Hepatocyte (in vitro differentiated cells): ENCODE measurements around the gene CDH22. TPM values are rescaled to one million over a fixed set of nuclear protein-coding genes. Genes with fewer than 3 reads are reported as not detected.

Experiments used
- DNase-seq: peaks from one replicate; pipeline ENCODE4 v3.0.0-alpha.2; 2016; ENCODE audit warnings: low spot score
- H2AFZ ChIP-seq: fragments of 200-600 bp; sonication (generic); 2 replicates; pipeline ENCODE4 v1.6.0; 2016; ENCODE audit warnings: antibody characterized with exemption, mild to moderate bottlenecking
- H3K27ac ChIP-seq: fragments of 200-600 bp; sonication (generic); 2 replicates; pipeline ENCODE4 v1.5.1; 2016; ENCODE audit warnings: mild to moderate bottlenecking
- H3K27me3 ChIP-seq: fragments of 200-600 bp; sonication (generic); 2 replicates; pipeline ENCODE4 v1.6.1; 2016
- H3K36me3 ChIP-seq: fragments of 200-600 bp; sonication (generic); replicated peaks from 2 replicates; pipeline ENCODE4 v1.5.1; 2016; ENCODE audit warnings: low read depth; ENCODE audit not compliant: insufficient read depth
- H3K4me1 ChIP-seq: fragments of 200-600 bp; sonication (generic); 2 replicates; pipeline ENCODE4 v1.5.1; 2016; ENCODE audit warnings: mild to moderate bottlenecking, moderate library complexity; ENCODE audit not compliant: insufficient read depth
- H3K4me2 ChIP-seq: fragments of 200-600 bp; sonication (generic); 2 replicates; pipeline ENCODE4 v1.6.0; 2016
- H3K4me3 ChIP-seq: fragments of 200-600 bp; sonication (generic); 2 replicates; pipeline ENCODE4 v1.5.1; 2016; ENCODE audit warnings: mild to moderate bottlenecking
- H3K79me2 ChIP-seq: fragments of 200-600 bp; sonication (generic); 2 replicates; pipeline ENCODE4 v1.6.0; 2017; ENCODE audit warnings: mild to moderate bottlenecking
- H3K9me2 ChIP-seq: fragments of 200-600 bp; sonication (generic); replicated peaks from 2 replicates; pipeline ENCODE4 v1.6.0; 2017; ENCODE audit warnings: mild to moderate bottlenecking; ENCODE audit not compliant: insufficient read depth
- H3K9me3 ChIP-seq: fragments of 200-600 bp; sonication (generic); 2 replicates; pipeline ENCODE4 v1.5.1; 2016; ENCODE audit warnings: low read depth, mild to moderate bottlenecking
- H4K20me1 ChIP-seq: fragments of 200-600 bp; sonication (generic); 2 replicates; pipeline ENCODE4 v1.6.0; 2016; ENCODE audit warnings: mild to moderate bottlenecking; ENCODE audit not compliant: insufficient read depth, poor library complexity, severe bottlenecking
- CTCF ChIP-seq: fragments of 200-600 bp; sonication (generic); IDR thresholded peaks from 2 replicates; pipeline ENCODE4 v1.5.1; 2016; ENCODE audit warnings: antibody characterized with exemption, mild to moderate bottlenecking; ENCODE audit not compliant: poor library complexity
- EZH2 ChIP-seq: fragments of 200-600 bp; sonication (generic); IDR thresholded peaks from 2 replicates; pipeline ENCODE4 v1.6.1; 2016; ENCODE audit warnings: antibody characterized with exemption, mild to moderate bottlenecking, borderline replicate concordance
- EZH2phosphoT487 ChIP-seq: fragments of 200-600 bp; sonication (generic); IDR thresholded peaks from one replicate; pipeline ENCODE4 v1.6.1; 2018; ENCODE audit warnings: antibody characterized with exemption, mild to moderate bottlenecking, low read depth, moderate library complexity; ENCODE audit not compliant: unreplicated experiment, severe bottlenecking
- whole genome bisulfite sequencing: methylation state at CpG from one replicate; pipeline ENCODE4 v1.1.6; 2016; ENCODE audit warnings: low lambda C conversion rate; ENCODE audit errors: missing lambda C conversion rate; 5-methylcytosine and 5-hydroxymethylcytosine counted together
- polyA plus RNA-seq: library from polyadenylated mRNA; unstranded; fragments of >200 nt; fragmentation: Nextera tagmentation; extraction: Ambion mirVana; gene quantifications from 2 replicates; pipeline ENCODE4 v1.2.1, GENCODE V29; 2016
- total RNA-seq: library from RNA; depleted of rRNA; stranded (reverse); fragments of >200 nt; gene quantifications from 2 replicates; pipeline ENCODE4 v1.2.3, GENCODE V29; 2014

CDH22 gene
- total and polyA plus RNA-seq, 2 experiments from 2014 or later, result not detected

- TF ChIP-seq CTCF (no peak), EZH2 (no peak), EZH2phosphoT487 (no peak)
- Histone ChIP-seq H4K20me1 (no peaks in the 10 kb centered on the region), H2AFZ (no peak overlapping the region), H3K4me3 (no peak overlapping the region), H3K4me2 (no peak overlapping the region), H3K79me2 (no peaks in the 10 kb centered on the region), H3K9me2 (no peaks in the 10 kb centered on the region), H3K4me1 (no peaks in the 10 kb centered on the region), H3K36me3 (no peaks in the 10 kb centered on the region), H3K27ac (no peak overlapping the region), H3K9me3 (no peaks in the 10 kb centered on the region), H3K27me3 (peaks cover 39% of the 10 kb centered on the region)
- DNase-seq, result no peak
- 68% methylated on average over 10 of the region's 10 CpGs for WGBS
Observed at GRCh38 chr20:46279103-46279502, 29.2 kb downstream of the CDH22 start.

DNA sequence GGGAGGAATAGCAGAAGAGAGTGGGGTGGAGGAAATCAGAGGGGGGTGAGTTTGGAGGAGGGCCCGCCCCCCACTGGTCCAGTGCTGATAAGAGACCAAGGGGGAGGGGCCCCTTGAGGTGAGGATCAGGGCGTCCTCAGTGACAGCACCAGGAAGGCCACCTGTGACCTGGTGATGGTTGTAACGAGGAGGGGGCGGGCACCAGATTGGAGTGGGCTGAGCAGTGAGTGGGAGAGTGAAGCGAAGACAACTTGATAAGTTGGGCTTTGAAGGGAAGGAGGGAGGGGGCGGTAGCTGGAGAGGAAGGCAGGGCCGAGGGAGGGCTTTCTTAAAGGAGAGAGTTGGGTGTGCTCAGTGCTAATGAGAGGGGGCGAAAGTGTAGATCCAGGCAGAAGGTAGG, 30.7 kb downstream of the CDH22 start:
- H3K4me1 ChIP-seq, result no peaks in the 10 kb centered on the region
- no peak overlapping the region for H2AFZ ChIP-seq
- no peak overlapping the region for H3K4me3 ChIP-seq
- no peaks in the 10 kb centered on the region for H3K36me3 ChIP-seq
- no peaks in the 10 kb centered on the region for H4K20me1 ChIP-seq
- H3K27me3 ChIP-seq, result peaks cover 26% of the 10 kb centered on the region
- H3K4me2 ChIP-seq, result no peak overlapping the region
- H3K9me3 ChIP-seq, result no peaks in the 10 kb centered on the region
- H3K79me2 ChIP-seq, result no peaks in the 10 kb centered on the region
- no peaks in the 10 kb centered on the region for H3K9me2 ChIP-seq
- WGBS, result 57% methylated on average over 5 of the region's 8 CpGs
- DNase-seq, result no peak
- no peak overlapping the region for H3K27ac ChIP-seq
- TF ChIP-seq EZH2 (no peak), EZH2phosphoT487 (no peak), CTCF (no peak)

DNA sequence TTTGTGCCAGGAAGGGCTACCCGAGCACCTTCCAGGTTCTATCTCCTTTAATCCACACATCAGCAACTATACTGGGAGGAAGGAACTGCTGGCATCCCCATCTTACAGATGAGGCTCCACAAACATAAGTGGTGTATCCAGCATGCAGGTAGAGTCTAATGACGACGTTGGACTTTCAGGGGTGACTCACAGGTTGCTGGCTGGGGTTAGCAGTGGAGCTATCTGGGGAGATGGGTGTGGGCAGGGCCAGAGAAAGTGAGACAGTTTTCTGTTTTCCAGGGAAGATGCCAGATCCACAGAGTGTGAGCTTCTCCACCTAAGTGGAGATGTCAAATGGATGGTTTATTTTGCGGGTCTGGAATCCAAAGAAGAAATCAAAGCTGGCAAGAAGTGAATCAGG, 31.8 kb downstream of the CDH22 start:
- Histone ChIP-seq H3K27me3 (peaks cover 27% of the 10 kb centered on the region), H3K4me3 (no peak overlapping the region), H3K4me1 (no peaks in the 10 kb centered on the region), H3K27ac (no peak overlapping the region), H4K20me1 (no peaks in the 10 kb centered on the region), H3K9me3 (no peaks in the 10 kb centered on the region), H3K4me2 (no peak overlapping the region), H3K79me2 (no peaks in the 10 kb centered on the region), H3K36me3 (no peaks in the 10 kb centered on the region), H3K9me2 (no peaks in the 10 kb centered on the region), H2AFZ (no peak overlapping the region)
- TF ChIP-seq EZH2, result no peak
- TF ChIP-seq CTCF, result no peak
- TF ChIP-seq EZH2phosphoT487, result no peak
- no peak for DNase-seq
- WGBS, result 69% methylated on average over 4 of the region's 4 CpGs

DNA sequence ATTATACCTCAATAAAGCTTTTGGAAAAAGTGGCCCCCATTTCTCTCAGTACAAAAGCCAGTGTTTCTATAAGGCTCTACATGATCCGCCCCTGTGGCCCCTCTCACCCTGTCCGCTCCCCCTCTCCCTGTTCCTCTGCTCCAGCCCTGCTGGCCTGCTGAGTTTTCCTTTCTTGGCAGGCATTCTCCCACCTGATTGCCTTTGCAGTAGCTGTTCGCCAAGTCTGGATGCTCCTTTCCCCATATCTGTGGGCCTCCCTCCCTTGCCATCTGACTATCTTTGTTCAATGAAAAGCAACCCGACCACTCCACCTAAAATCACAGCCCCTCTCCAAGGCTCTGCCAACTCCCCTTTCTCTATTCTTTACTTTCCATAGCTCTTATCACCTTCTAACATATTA, 33.2 kb downstream of the CDH22 start:
- H3K27me3 ChIP-seq, result peaks cover 39% of the 10 kb centered on the region
- no peaks in the 10 kb centered on the region for H3K36me3 ChIP-seq
- 86% methylated on average over 4 of the region's 4 CpGs for WGBS
- no peak overlapping the region for H3K27ac ChIP-seq
- H4K20me1 ChIP-seq, result no peaks in the 10 kb centered on the region
- DNase-seq, result no peak
- H3K79me2 ChIP-seq, result no peaks in the 10 kb centered on the region
- no peak overlapping the region for H2AFZ ChIP-seq
- H3K4me3 ChIP-seq, result no peak overlapping the region
- no peak overlapping the region for H3K4me2 ChIP-seq
- no peak for TF ChIP-seq CTCF
- TF ChIP-seq EZH2, result no peak
- TF ChIP-seq EZH2phosphoT487, result no peak
- H3K4me1 ChIP-seq, result no peaks in the 10 kb centered on the region
- H3K9me2 ChIP-seq, result no peaks in the 10 kb centered on the region
- H3K9me3 ChIP-seq, result no peaks in the 10 kb centered on the region
